Measurements from ENCODE around the gene ATG2A.
A peak's percentile ranks its signal among the peaks of the same experiment; 100 is the strongest.

ATG2A gene

DNA sequence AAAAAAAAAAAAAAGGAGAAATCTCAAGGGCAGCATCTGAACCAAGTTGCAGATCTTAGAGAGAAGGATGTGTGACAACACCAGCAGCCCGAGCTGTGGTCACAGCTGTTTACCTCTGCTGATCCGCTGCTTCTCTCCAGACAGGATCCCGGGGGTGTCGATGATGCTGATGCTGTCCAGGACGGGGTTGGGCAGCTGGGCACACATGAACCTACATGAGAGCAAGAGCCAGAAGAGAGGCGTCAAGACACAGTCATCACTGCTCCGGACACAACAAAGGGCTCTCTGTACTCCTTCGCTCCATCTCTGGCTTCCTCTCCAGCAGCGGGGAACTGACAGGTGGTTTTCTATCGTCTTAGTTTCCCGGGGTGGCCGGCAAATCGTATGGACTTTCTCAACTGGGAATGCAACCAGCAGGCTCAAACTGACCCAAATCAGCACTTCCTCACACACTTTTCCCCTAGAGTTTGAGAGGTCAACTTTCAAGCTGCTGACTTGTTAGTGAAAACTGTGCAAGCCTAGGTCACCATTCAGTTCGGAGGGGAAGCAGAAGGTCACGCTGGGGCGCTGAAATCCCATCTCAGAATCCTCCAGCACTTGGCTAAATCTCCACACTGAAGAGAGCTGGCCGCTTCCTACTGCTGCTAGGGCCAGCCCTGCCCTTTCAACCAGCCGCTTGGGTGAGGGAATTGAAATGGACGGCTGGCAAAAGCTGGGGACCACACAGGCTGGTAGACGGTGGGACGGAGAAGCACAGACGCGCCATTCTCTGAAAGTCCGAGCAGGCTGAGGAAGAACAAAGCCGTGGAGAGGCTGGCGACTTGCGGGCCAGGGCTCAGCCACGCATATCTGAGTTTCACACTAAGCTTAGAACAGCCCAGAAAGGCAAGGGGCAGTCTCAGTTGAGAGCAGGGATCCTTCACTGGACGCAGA is 42.4 kb downstream of the ATG2A start:
- TF ChIP-seq, protein P1, sequence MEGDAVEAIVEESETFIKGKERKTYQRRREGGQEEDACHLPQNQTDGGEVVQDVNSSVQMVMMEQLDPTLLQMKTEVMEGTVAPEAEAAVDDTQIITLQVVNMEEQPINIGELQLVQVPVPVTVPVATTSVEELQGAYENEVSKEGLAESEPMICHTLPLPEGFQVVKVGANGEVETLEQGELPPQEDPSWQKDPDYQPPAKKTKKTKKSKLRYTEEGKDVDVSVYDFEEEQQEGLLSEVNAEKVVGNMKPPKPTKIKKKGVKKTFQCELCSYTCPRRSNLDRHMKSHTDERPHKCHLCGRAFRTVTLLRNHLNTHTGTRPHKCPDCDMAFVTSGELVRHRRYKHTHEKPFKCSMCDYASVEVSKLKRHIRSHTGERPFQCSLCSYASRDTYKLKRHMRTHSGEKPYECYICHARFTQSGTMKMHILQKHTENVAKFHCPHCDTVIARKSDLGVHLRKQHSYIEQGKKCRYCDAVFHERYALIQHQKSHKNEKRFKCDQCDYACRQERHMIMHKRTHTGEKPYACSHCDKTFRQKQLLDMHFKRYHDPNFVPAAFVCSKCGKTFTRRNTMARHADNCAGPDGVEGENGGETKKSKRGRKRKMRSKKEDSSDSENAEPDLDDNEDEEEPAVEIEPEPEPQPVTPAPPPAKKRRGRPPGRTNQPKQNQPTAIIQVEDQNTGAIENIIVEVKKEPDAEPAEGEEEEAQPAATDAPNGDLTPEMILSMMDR (IDR thresholded peaks at IDR 0.05; ENCODE audit: low read depth, low read length, poor library complexity, severe bottlenecking) = no peak
- TF ChIP-seq EZH2phosphoT487 (IDR thresholded peaks at IDR 0.05; ENCODE audit: borderline replicate concordance, low read length) = no peak
- Histone ChIP-seq H4K20me1 (ENCODE audit: control insufficient read depth, insufficient read depth, low read depth, low read length) (peaks cover 18% of the 10 kb centered on the region; the same call in 1 of the 2 replicates), H3K4me2 (ENCODE audit: low read length) (peak overlapping the region; percentile 100)

DNA sequence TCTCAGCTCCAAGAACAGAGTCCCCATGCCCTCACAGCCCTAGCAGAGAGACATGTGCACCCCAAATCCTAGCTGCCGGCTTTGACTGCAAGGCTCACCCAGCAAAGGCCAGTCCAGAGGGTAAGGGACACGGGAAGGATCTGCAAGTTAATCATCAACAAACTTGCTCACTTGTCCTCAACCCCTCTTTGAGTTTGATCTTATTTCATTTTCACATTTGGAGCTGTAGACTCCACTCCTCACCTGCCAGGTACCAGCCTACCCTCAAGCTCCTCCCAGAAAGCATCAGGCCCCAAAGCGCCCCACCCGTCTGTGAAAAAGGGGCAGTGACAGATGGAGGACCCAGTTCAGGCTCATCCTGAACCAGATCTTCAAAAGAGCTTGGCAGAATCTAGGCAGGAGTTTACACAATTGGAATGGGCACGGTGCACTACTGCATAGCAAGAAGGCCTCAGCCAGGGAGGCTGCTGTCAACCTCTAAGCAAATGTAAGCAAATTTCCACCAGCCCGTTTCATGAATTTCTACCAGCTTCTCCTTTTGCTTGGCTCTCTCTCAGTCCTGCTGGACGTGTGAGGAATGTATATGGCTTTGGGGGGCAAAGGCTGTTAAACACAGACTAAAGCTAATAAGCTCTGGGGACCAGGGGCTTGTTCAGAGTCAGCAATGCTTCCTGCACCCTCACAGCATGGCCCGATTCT is 44.1 kb downstream of the ATG2A start:
- TF ChIP-seq, protein P1 (IDR thresholded peaks at IDR 0.05; ENCODE audit: low read depth, low read length, poor library complexity, severe bottlenecking) = no peak
- no peak for TF ChIP-seq EZH2phosphoT487 (IDR thresholded peaks at IDR 0.05; ENCODE audit: borderline replicate concordance, low read length)
- peaks cover 18% of the 10 kb centered on the region; the same call in 1 of the 2 replicates for H4K20me1 ChIP-seq (ENCODE audit: control insufficient read depth, insufficient read depth, low read depth, low read length)
- H3K27me3 ChIP-seq (ENCODE audit: control insufficient read depth, low read length) = no peaks in the 10 kb centered on the region
- peak overlapping the region; percentile 96 for H3K27ac ChIP-seq (ENCODE audit: low read depth, low read length)
- peaks cover 99% of the 10 kb centered on the region for H3K79me2 ChIP-seq (ENCODE audit: control insufficient read depth, low read length)
- H3K36me3 ChIP-seq (ENCODE audit: control insufficient read depth, low read length) = peaks cover 95% of the 10 kb centered on the region
- peak overlapping the region; percentile 65 for H3K4me3 ChIP-seq (ENCODE audit: low read length)
- peak overlapping the region; percentile 84 for H3K4me2 ChIP-seq (ENCODE audit: low read length)
- no peaks in the 10 kb centered on the region for H3K9me2 ChIP-seq (replicated peaks; ENCODE audit: control insufficient read depth, low read length)
- peaks cover 89% of the 10 kb centered on the region for H3K4me1 ChIP-seq (ENCODE audit: control insufficient read depth, low read length)
- peaks cover 13% of the 10 kb centered on the region for H3F3A ChIP-seq (ENCODE audit: control insufficient read depth, insufficient read depth)
- no peaks in the 10 kb centered on the region for H3K9me3 ChIP-seq (ENCODE audit: control insufficient read depth, insufficient read depth, low read length)

More for the DNA sequence above, 42.4 kb downstream of the ATG2A start:
- peaks cover 79% of the 10 kb centered on the region for H3K4me1 ChIP-seq (ENCODE audit: control insufficient read depth, low read length)
- peaks cover 95% of the 10 kb centered on the region for H3K79me2 ChIP-seq (ENCODE audit: control insufficient read depth, low read length)
- peaks cover 4% of the 10 kb centered on the region; the same call in 1 of the 2 replicates for H3F3A ChIP-seq (ENCODE audit: control insufficient read depth, insufficient read depth)
- no peaks in the 10 kb centered on the region for H3K9me3 ChIP-seq (ENCODE audit: control insufficient read depth, insufficient read depth, low read length)
- H3K9me2 ChIP-seq (replicated peaks; ENCODE audit: control insufficient read depth, low read length) = no peaks in the 10 kb centered on the region
- H3K36me3 ChIP-seq (ENCODE audit: control insufficient read depth, low read length) = peaks cover 85% of the 10 kb centered on the region
- peak overlapping the region; percentile 95 for H3K4me3 ChIP-seq (ENCODE audit: low read length)
- peak overlapping the region; percentile 82 for H3K27ac ChIP-seq (ENCODE audit: low read depth, low read length)
- H3K27me3 ChIP-seq (ENCODE audit: control insufficient read depth, low read length) = no peaks in the 10 kb centered on the region

DNA sequence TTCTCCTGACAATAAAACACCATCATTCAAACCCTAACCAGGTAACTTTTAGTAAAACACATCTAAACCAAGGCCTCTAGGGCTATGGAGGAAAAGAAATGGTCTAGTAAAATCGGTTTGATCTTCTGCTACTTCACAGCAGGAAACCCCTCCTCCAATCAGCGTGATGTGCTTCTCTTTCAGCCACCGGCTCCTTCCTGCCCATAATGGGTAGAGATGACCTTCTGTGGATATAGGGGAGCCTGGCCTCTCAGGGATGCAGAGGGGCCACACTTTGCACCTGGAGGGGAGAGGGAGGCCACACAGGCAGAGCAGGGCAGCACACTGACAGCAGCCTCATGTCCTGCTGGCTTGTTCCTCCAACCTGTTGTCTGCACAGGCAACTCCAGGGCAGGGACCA is 45.5 kb downstream of the ATG2A start:
- Histone ChIP-seq H3K9me2 (replicated peaks; ENCODE audit: control insufficient read depth, low read length) (no peaks in the 10 kb centered on the region), H3K4me3 (ENCODE audit: low read length) (peak overlapping the region; percentile 65), H3K27ac (ENCODE audit: low read depth, low read length) (peak overlapping the region; percentile 96), H3F3A (ENCODE audit: control insufficient read depth, insufficient read depth) (peaks cover 22% of the 10 kb centered on the region), H3K36me3 (ENCODE audit: control insufficient read depth, low read length) (peaks cover 91% of the 10 kb centered on the region), H3K79me2 (ENCODE audit: control insufficient read depth, low read length) (peaks cover 99% of the 10 kb centered on the region), H3K4me1 (ENCODE audit: control insufficient read depth, low read length) (peaks cover 100% of the 10 kb centered on the region), H3K27me3 (ENCODE audit: control insufficient read depth, low read length) (no peaks in the 10 kb centered on the region), H3K4me2 (ENCODE audit: low read length) (peak overlapping the region; percentile 84), H4K20me1 (ENCODE audit: control insufficient read depth, insufficient read depth, low read depth, low read length) (0 out of 2 replicates have a peak, but pooled peaks cover 6% of the 10 kb centered on the region), H3K9me3 (ENCODE audit: control insufficient read depth, insufficient read depth, low read length) (no peaks in the 10 kb centered on the region)
- TF ChIP-seq, protein P1 (IDR thresholded peaks at IDR 0.05; ENCODE audit: low read depth, low read length, poor library complexity, severe bottlenecking) = no peak
- no peak for TF ChIP-seq EZH2phosphoT487 (IDR thresholded peaks at IDR 0.05; ENCODE audit: borderline replicate concordance, low read length)

All from DOHH2 (cell line).